Stomach (tissue), 9 donors: Measurements from ENCODE around the gene MMP3. TPM values are rescaled to one million over a fixed set of nuclear protein-coding genes. Genes with fewer than 3 reads are reported as not detected.

Experiments
- DNase-seq, 2 donors: peaks; one replicate each; pipeline versions ENCODE4 v3.0.0 to v3.0.0-alpha.2; 2013 to 2019
- H3K27ac ChIP-seq, 5 donors: fragments of 200-600 bp in 4 of 5; sonication (generic) in 4 of 5; one replicate each; pipeline ENCODE4 v1.5.1; 2013 to 2019; ENCODE audit warnings: mild to moderate bottlenecking in 1 of 5, moderate library complexity in 1 of 5
- H3K27me3 ChIP-seq, 3 donors: fragments of 200-600 bp; sonication (generic); one replicate each; pipeline ENCODE4 v1.5.1; 2017 to 2019; ENCODE audit warnings: mixed run types in 1 of 3
- H3K36me3 ChIP-seq, 4 donors: fragments of 200-600 bp; sonication (generic); 1 replicate in 3 of 4; 2 replicates in 1 of 4; pipeline ENCODE4 v1.5.1; 2016 to 2019
- H3K4me1 ChIP-seq, 4 donors: fragments of 200-600 bp; sonication (generic); one replicate each; pipeline ENCODE4 v1.5.1; 2016 to 2019
- H3K4me3 ChIP-seq, 4 donors: fragments of 200-600 bp; sonication (generic) in 3 of 4; one replicate each; pipeline ENCODE4 v1.5.1; 2016 to 2019; ENCODE audit warnings: mild to moderate bottlenecking in 1 of 4
- H3K9me3 ChIP-seq, 4 donors: fragments of 200-600 bp; sonication (generic); one replicate each; pipeline ENCODE4 v1.5.1; 2016 to 2019
- EP300 ChIP-seq: sonication (generic); formaldehyde crosslinking; IDR thresholded peaks from one replicate; pipeline ENCODE4 v1.6.1; 2017; ENCODE audit warnings: antibody characterized with exemption
- POLR2A ChIP-seq, 4 donors: fragments of 450-650 bp; IDR thresholded peaks; one replicate each; pipeline ENCODE4 v1.6.1; 2016; ENCODE audit warnings: antibody characterized with exemption in 4 of 4, control low read depth in 2 of 4, mild to moderate bottlenecking in 1 of 4, moderate library complexity in 1 of 4
- POLR2AphosphoS5 ChIP-seq, 3 donors: sonication (generic); formaldehyde crosslinking; IDR thresholded peaks; one replicate each; pipeline ENCODE4 v1.6.1; 2016; ENCODE audit warnings: antibody characterized with exemption in 3 of 3
- WGBS, 5 donors: extraction: QIAGEN DNeasy Blood & Tissue Kit in 3 of 5; methylation state at CpG; one replicate each; pipeline versions ENCODE4 v1.1.5 to v1.1.7; 2013 to 2018; 5-methylcytosine and 5-hydroxymethylcytosine counted together
- intact Hi-C: fragments of 100-400 bp; cut with DNase I; formaldehyde crosslinking; loops from one replicate; pipeline ENCODE4 v1.15.1; 2023; ENCODE audit warnings: low total_unique reads
- polyA plus RNA-seq, 3 donors: library from polyadenylated mRNA; stranded (reverse); fragments of 200-250 nt; gene quantifications; one replicate each; pipeline ENCODE4 v1.2.3, GENCODE V29; 2013
- total RNA-seq, 5 donors: library from RNA; depleted of rRNA; stranded (reverse); fragments of >200 nt; gene quantifications; one replicate each; pipeline versions ENCODE4 v1.1.0 to v1.2.3, GENCODE V29; 2014 to 2016
- TF ChIP-seq, protein P1 (sequence below), 7 experiments: fragments of 450-650 bp in 4 of 7; fragments of 200-600 bp in 3 of 7; sonication (generic) in 3 of 7; IDR thresholded peaks; one replicate each; pipeline ENCODE4 v1.5.1; 2016 to 2019; ENCODE audit warnings: antibody characterized with exemption in 7 of 7, control low read depth in 2 of 7, mild to moderate bottlenecking in 1 of 7
- donor health status: healthy with polysubstance abuse.
- donor health status: Bipolar disorder and iron deficiency.
- donor health status: healthy.

The MMP3 gene
- total and polyA plus RNA-seq, 8 donors, result 0.45 to 37.5 (median 1.7) TPM; not detected in 1

- Histone ChIP-seq H3K9me3 (no peaks in the 10 kb centered on the region), H3K27me3 (no peaks in the 10 kb centered on the region), H3K4me1 (peaks cover under 1 to 27% (median 4%) of the 10 kb centered on the region in 4 donors), H3K36me3 (no peaks in the 10 kb centered on the region), H3K4me3 (no peak overlapping the region), H3K27ac (no peak overlapping the region)
- TF ChIP-seq POLR2A (IDR thresholded peaks at IDR 0.05) (no peak), POLR2AphosphoS5 (IDR thresholded peaks at IDR 0.05) (no peak)
- 67 to 74% (median 71%) methylated on average over 7 of the region's 7 CpGs for WGBS, 5 donors
- intact Hi-C loops, result no loop called here
- no peak for DNase-seq
These were observed 7.8 kb upstream of the MMP3 start for GRCh38 chr11:102850973-102851745.

- TF ChIP-seq POLR2AphosphoS5 (IDR thresholded peaks at IDR 0.05) (no peak), POLR2A (IDR thresholded peaks at IDR 0.05) (no peak), EP300 (no peak)
- TF ChIP-seq, protein P1, sequence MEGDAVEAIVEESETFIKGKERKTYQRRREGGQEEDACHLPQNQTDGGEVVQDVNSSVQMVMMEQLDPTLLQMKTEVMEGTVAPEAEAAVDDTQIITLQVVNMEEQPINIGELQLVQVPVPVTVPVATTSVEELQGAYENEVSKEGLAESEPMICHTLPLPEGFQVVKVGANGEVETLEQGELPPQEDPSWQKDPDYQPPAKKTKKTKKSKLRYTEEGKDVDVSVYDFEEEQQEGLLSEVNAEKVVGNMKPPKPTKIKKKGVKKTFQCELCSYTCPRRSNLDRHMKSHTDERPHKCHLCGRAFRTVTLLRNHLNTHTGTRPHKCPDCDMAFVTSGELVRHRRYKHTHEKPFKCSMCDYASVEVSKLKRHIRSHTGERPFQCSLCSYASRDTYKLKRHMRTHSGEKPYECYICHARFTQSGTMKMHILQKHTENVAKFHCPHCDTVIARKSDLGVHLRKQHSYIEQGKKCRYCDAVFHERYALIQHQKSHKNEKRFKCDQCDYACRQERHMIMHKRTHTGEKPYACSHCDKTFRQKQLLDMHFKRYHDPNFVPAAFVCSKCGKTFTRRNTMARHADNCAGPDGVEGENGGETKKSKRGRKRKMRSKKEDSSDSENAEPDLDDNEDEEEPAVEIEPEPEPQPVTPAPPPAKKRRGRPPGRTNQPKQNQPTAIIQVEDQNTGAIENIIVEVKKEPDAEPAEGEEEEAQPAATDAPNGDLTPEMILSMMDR (IDR thresholded peaks at IDR 0.05), result no peak
- Histone ChIP-seq H3K4me1 (peaks cover 4 to 39% (median 7%) of the 10 kb centered on the region in 4 donors), H3K36me3 (no peaks in the 10 kb centered on the region), H3K27ac (no peak overlapping the region), H3K4me3 (no peak overlapping the region), H3K27me3 (no peaks in the 10 kb centered on the region), H3K9me3 (no peaks in the 10 kb centered on the region)
- no peak for DNase-seq
- intact Hi-C loops, result no loop called here
- WGBS, 5 donors, result 66 to 86% (median 69%) methylated on average over 1 of the region's 1 CpG
These were observed 5.9 kb upstream of the MMP3 start for GRCh38 chr11:102849311-102849710.

- H3K4me1 ChIP-seq, result peaks cover 0 to 22% (median 7%) of the 10 kb centered on the region in 4 donors
- intact Hi-C loops, result no loop called here
- WGBS, 5 donors, result 14 to 30% (median 22%) methylated on average over 3 of the region's 3 CpGs
- H3K27ac ChIP-seq, result no peak overlapping the region
- DNase-seq, result peak in 1 of 2 donors; percentile 36
- TF ChIP-seq POLR2A (IDR thresholded peaks at IDR 0.05) (no peak), POLR2AphosphoS5 (IDR thresholded peaks at IDR 0.05) (no peak), EP300 (no peak)
- TF ChIP-seq, protein P1 (IDR thresholded peaks at IDR 0.05), result no peak
- H3K9me3 ChIP-seq, result no peaks in the 10 kb centered on the region
- no peaks in the 10 kb centered on the region for H3K36me3 ChIP-seq
- H3K27me3 ChIP-seq, result no peaks in the 10 kb centered on the region
- no peak overlapping the region for H3K4me3 ChIP-seq
These were observed 2.9 kb upstream of the MMP3 start for GRCh38 chr11:102846292-102846691.

GRCh38 chr11:102842930-102843329, 479 bp downstream of the MMP3 start:
- DNase-seq, result no peak
- Histone ChIP-seq H3K27me3 (no peaks in the 10 kb centered on the region), H3K9me3 (no peaks in the 10 kb centered on the region), H3K27ac (no peak overlapping the region), H3K4me1 (peaks cover 0 to 22% (median 7%) of the 10 kb centered on the region in 4 donors), H3K36me3 (no peaks in the 10 kb centered on the region), H3K4me3 (no peak overlapping the region)
- intact Hi-C loops, result no loop called here
- WGBS, 5 donors, result 0 to 42% (median 18%) methylated on average over 1 of the region's 1 CpG
- TF ChIP-seq EP300 (no peak), POLR2AphosphoS5 (IDR thresholded peaks at IDR 0.05) (no peak), POLR2A (IDR thresholded peaks at IDR 0.05) (no peak)
- TF ChIP-seq, protein P1 (IDR thresholded peaks at IDR 0.05), result no peak

- WGBS, 5 donors, result 46 to 55% (median 53%) methylated on average over 5 of the region's 5 CpGs
- H3K27ac ChIP-seq, result no peak overlapping the region
- no peaks in the 10 kb centered on the region for H3K9me3 ChIP-seq
- intact Hi-C loops, result no loop called here
- TF ChIP-seq POLR2AphosphoS5 (IDR thresholded peaks at IDR 0.05), result no peak
- no peak for TF ChIP-seq EP300
- no peak for TF ChIP-seq POLR2A (IDR thresholded peaks at IDR 0.05)
- TF ChIP-seq, protein P1 (IDR thresholded peaks at IDR 0.05), result no peak
- no peak overlapping the region for H3K4me3 ChIP-seq
- no peaks in the 10 kb centered on the region for H3K36me3 ChIP-seq
- no peak for DNase-seq
- H3K27me3 ChIP-seq, result no peaks in the 10 kb centered on the region
- H3K4me1 ChIP-seq, result peaks cover 0 to 17% (median 10%) of the 10 kb centered on the region in 4 donors
These were observed 3.4 kb downstream of the MMP3 start for GRCh38 chr11:102840018-102840417.
